HCT116 (cell line): Measurements from ENCODE around the gene ELF2. TPM values are rescaled to one million over a fixed set of nuclear protein-coding genes. Genes with fewer than 3 reads are reported as not detected.
"Not testable (repeated sequence)": the region's sequence is repeated elsewhere in the genome, so short reads cannot be mapped to it uniquely, and the experiment has no call there.

ENCODE experiments used
- ATAC-seq: fragments of 200-7000 bp; cut with Tn5 transposase; 2 replicates; pipeline ENCODE4 v1.9.1; 2020; ENCODE audit warnings: mild to moderate bottlenecking, moderate library complexity
- BruUV-seq: library from RNA; stranded (reverse); fragments of 400-500 nt; replicated peaks from 2 replicates; lab custom pipeline; 2021; lab: Mats Ljungman, UMichigan
- CTCF ChIA-PET: fragments of 300-600 bp; sonication (Branson Sonifier 250); formaldehyde crosslinking; loops from one replicate; lab custom pipeline; 2021; ENCODE audit warnings: antibody characterized with exemption; lab: Charles Lee
- POLR2A ChIA-PET: fragments of 300-600, 350-600 bp; sonication (Branson Sonifier 250); formaldehyde crosslinking; loops from one replicate; lab custom pipeline; 2021; ENCODE audit warnings: antibody characterized with exemption; lab: Charles Lee
- RAD21 ChIA-PET, 2 experiments: fragments of 300-600 bp; sonication (Branson Sonifier 250); formaldehyde crosslinking; loops; one replicate each; lab custom pipeline; 2023; ENCODE audit warnings: low total read pairs in 2 of 2; ENCODE audit not compliant: uncharacterized antibody in 2 of 2, unreplicated experiment in 2 of 2, low non-redundant PET in 1 of 2; lab: Charles Lee
- DNase-seq: peaks from one replicate; pipeline ENCODE4 v3.0.0-alpha.2; 2010; ENCODE audit warnings: low read depth, low spot score
- H2AFZ ChIP-seq: fragments of 200-600 bp; shearing (Covaris generic), sonication (generic); 2 replicates; pipeline ENCODE4 v1.6.1; 2017; ENCODE audit warnings: low read depth, mixed run types, mixed read lengths, antibody characterized with exemption, low read length; ENCODE audit not compliant: poor library complexity, severe bottlenecking
- H3K27ac ChIP-seq: 2 replicates; pipeline ENCODE4 v1.5.1; 2012; ENCODE audit warnings: low read depth, low read length
- H3K27me3 ChIP-seq: fragments of 200-600 bp; sonication (generic); 2 replicates; pipeline ENCODE4 v1.6.1; 2016; ENCODE audit warnings: mixed run types, low read length, mixed read lengths; ENCODE audit not compliant: insufficient read depth
- H3K36me3 ChIP-seq, 2 experiments: fragments of 200-500 bp in 1 of 2; fragments of 200-600 bp in 1 of 2; sonication (Bioruptor generic) in 1 of 2; sonication (generic) in 1 of 2; 2 replicates each; pipeline versions ENCODE4 v1.5.1 to v1.6.1; 2014 to 2016; ENCODE audit warnings: low read length in 2 of 2, inconsistent platforms in 1 of 2, mixed read lengths in 1 of 2, mixed run types in 1 of 2; ENCODE audit not compliant: insufficient read depth in 2 of 2, control insufficient read depth in 1 of 2
- H3K4me1 ChIP-seq, 2 experiments: fragments of 200-600 bp in 1 of 2; sonication (generic) in 1 of 2; 2 replicates each; pipeline versions ENCODE4 v1.5.1 to v1.6.1; 2012 to 2017; ENCODE audit warnings: low read length in 2 of 2, inconsistent platforms in 1 of 2, mild to moderate bottlenecking in 1 of 2, mixed read lengths in 1 of 2, mixed run types in 1 of 2, moderate library complexity in 1 of 2; ENCODE audit not compliant: insufficient read depth in 2 of 2, control insufficient read depth in 1 of 2
- H3K4me2 ChIP-seq: fragments of 200-600 bp; sonication (generic); 2 replicates; pipeline ENCODE4 v1.6.1; 2017; ENCODE audit warnings: mixed run types, low read length, mixed read lengths
- H3K4me3 ChIP-seq, 2 experiments: fragments of 200-600 bp in 1 of 2; sonication (generic) in 1 of 2; replicated peaks in 1 of 2; 2 replicates each; pipeline ENCODE4 v1.5.1; 2011 to 2016; ENCODE audit warnings: low read length in 2 of 2, control low read depth in 1 of 2, low read depth in 1 of 2, mild to moderate bottlenecking in 1 of 2, mixed read lengths in 1 of 2, mixed run types in 1 of 2
- H3K79me2 ChIP-seq: fragments of 200-600 bp; sonication (generic); 2 replicates; pipeline ENCODE4 v1.6.1; 2017; ENCODE audit warnings: mild to moderate bottlenecking, mixed run types, low read length, moderate library complexity, mixed read lengths; ENCODE audit not compliant: insufficient read depth
- H3K9ac ChIP-seq: fragments of 200-600 bp; sonication (generic); 2 replicates; pipeline ENCODE4 v1.6.1; 2016; ENCODE audit warnings: low read length, mixed read lengths
- H3K9me2 ChIP-seq: fragments of 200-600 bp; sonication (generic), shearing (Covaris generic); 2 replicates; pipeline ENCODE4 v1.6.1; 2017; ENCODE audit warnings: mixed run types, mild to moderate bottlenecking, moderate library complexity; ENCODE audit not compliant: insufficient read depth
- H3K9me3 ChIP-seq, 2 experiments: fragments of 200-500 bp in 1 of 2; fragments of 200-600 bp in 1 of 2; sonication (Bioruptor generic) in 1 of 2; sonication (generic) in 1 of 2; 2 replicates each; pipeline ENCODE4 v1.6.1; 2014 to 2017; ENCODE audit warnings: low read length in 2 of 2, mixed read lengths in 2 of 2, inconsistent platforms in 1 of 2, low read depth in 1 of 2, mild to moderate bottlenecking in 1 of 2, mixed run types in 1 of 2, moderate library complexity in 1 of 2; ENCODE audit not compliant: control insufficient read depth in 1 of 2, insufficient read depth in 1 of 2
- H4K20me1 ChIP-seq: fragments of 200-600 bp; sonication (generic), shearing (Covaris generic); 2 replicates; pipeline ENCODE4 v1.6.1; 2017; ENCODE audit warnings: mixed run types, mild to moderate bottlenecking, moderate library complexity; ENCODE audit not compliant: insufficient read depth
- CBX3 ChIP-seq: IDR thresholded peaks from 2 replicates; pipeline ENCODE4 v1.6.1; 2012; ENCODE audit warnings: low read depth
- EGR1 ChIP-seq: IDR thresholded peaks from 2 replicates; pipeline ENCODE4 v1.6.1; 2012; ENCODE audit warnings: low read depth
- ELF1 ChIP-seq: IDR thresholded peaks from 2 replicates; pipeline ENCODE4 v1.6.1; 2012; ENCODE audit warnings: low read depth, borderline replicate concordance
- EZH2 ChIP-seq: fragments of 200-600 bp; sonication (generic); IDR thresholded peaks from 2 replicates; pipeline ENCODE4 v1.6.1; 2017; ENCODE audit warnings: antibody characterized with exemption, mixed run types
- EZH2phosphoT487 ChIP-seq: fragments of 200-600 bp; IDR thresholded peaks from 2 replicates; pipeline ENCODE4 v1.6.1; 2018; ENCODE audit warnings: antibody characterized with exemption, borderline replicate concordance
- FOSL1 ChIP-seq: IDR thresholded peaks from 2 replicates; pipeline ENCODE4 v1.6.1; 2012; ENCODE audit warnings: low read depth
- JUND ChIP-seq: IDR thresholded peaks from 2 replicates; pipeline ENCODE4 v1.6.1; 2012
- POLR2A ChIP-seq: IDR thresholded peaks from 2 replicates; pipeline ENCODE4 v1.7.0; 2011; ENCODE audit warnings: borderline replicate concordance; ENCODE audit not compliant: insufficient read depth, insufficient read length; ENCODE audit errors: extremely low read depth
- POLR2AphosphoS5 ChIP-seq: IDR thresholded peaks from 2 replicates; pipeline ENCODE4 v1.6.1; 2011; ENCODE audit warnings: mild to moderate bottlenecking, low read depth, low read length, moderate library complexity
- RAD21 ChIP-seq: IDR thresholded peaks from 2 replicates; pipeline ENCODE4 v1.6.1; 2012; ENCODE audit warnings: low read depth, mild to moderate bottlenecking
- SP1 ChIP-seq: IDR thresholded peaks from 2 replicates; pipeline ENCODE4 v1.6.1; 2012; ENCODE audit warnings: low read depth
- SRF ChIP-seq: IDR thresholded peaks from 2 replicates; pipeline ENCODE4 v1.6.1; 2012; ENCODE audit warnings: low read depth
- TCF7L2 ChIP-seq: IDR thresholded peaks from 2 replicates; pipeline ENCODE4 v1.7.0; 2011; ENCODE audit warnings: borderline replicate concordance, inconsistent platforms; ENCODE audit not compliant: insufficient read depth, insufficient read length; ENCODE audit errors: extremely low read depth
- YY1 ChIP-seq: IDR thresholded peaks from 2 replicates; pipeline ENCODE4 v1.6.1; 2011; ENCODE audit warnings: low read length, low read depth, moderate library complexity, mild to moderate bottlenecking; ENCODE audit not compliant: insufficient replicate concordance; ENCODE audit errors: extremely low read depth
- ZFX ChIP-seq: fragments of 450-650 bp; IDR thresholded peaks from 2 replicates; pipeline ENCODE4 v1.6.1; 2017
- intact Hi-C: fragments of 100-400 bp; cut with micrococcal nuclease; formaldehyde crosslinking; loops from 2 replicates; pipeline ENCODE4 v1.10.0; 2022
- total RNA-seq: library from RNA; stranded (reverse); gene quantifications from one replicate; pipeline ENCODE4 v1.2.1, GENCODE V29; 2021; ENCODE audit not compliant: unreplicated experiment
- TF ChIP-seq, protein P1 (sequence below): IDR thresholded peaks from 2 replicates; pipeline ENCODE4 v1.6.1; 2012
- TF ChIP-seq, protein P2 (sequence below): IDR thresholded peaks from 2 replicates; pipeline ENCODE4 v1.6.1; 2011; ENCODE audit warnings: mild to moderate bottlenecking, low read length, moderate library complexity; ENCODE audit not compliant: insufficient replicate concordance; ENCODE audit errors: extremely low read depth
- TF ChIP-seq, protein P3 (sequence below): IDR thresholded peaks from 2 replicates; pipeline ENCODE4 v1.6.1; 2012; ENCODE audit warnings: low read depth

Gene ELF2
- total RNA-seq, 1 experiment from 2014 or later, result 28.2 TPM

- CTCF ChIA-PET, result no interaction called here
- Histone ChIP-seq H3K36me3 (peaks cover 14 to 40% of the 10 kb centered on the region in 2 experiments; a peak in 3 of 4 replicates), H3K79me2 (peaks cover 17% of the 10 kb centered on the region; the same call in 1 of the 2 replicates), H3K27ac (no peak overlapping the region), H3K4me1 (peaks cover 0 to under 1% of the 10 kb centered on the region in 2 experiments; a peak in 1 of 4 replicates), H3K9ac (no peak overlapping the region), H3K27me3 (no peaks in the 10 kb centered on the region), H3K4me2 (no peak overlapping the region), H3K9me3 (no peaks in the 10 kb centered on the region), H3K4me3 (no peak overlapping the region), H4K20me1 (peaks cover 5% of the 10 kb centered on the region; the same call in 1 of the 2 replicates), H2AFZ (no peak overlapping the region), H3K9me2 (no peaks in the 10 kb centered on the region)
- ATAC-seq, result no peak
- DNase-seq, result no peak
- POLR2A ChIA-PET, result no interaction called here
- TF ChIP-seq FOSL1 (no peak), JUND (no peak), RAD21 (no peak), EZH2 (no peak), SP1 (no peak), POLR2AphosphoS5 (no peak), CBX3 (no peak), YY1 (no peak), SRF (no peak), EGR1 (no peak), POLR2A (no peak), EZH2phosphoT487 (no peak), ELF1 (no peak), ZFX (no peak), TCF7L2 (no peak)
- TF ChIP-seq, protein P1, sequence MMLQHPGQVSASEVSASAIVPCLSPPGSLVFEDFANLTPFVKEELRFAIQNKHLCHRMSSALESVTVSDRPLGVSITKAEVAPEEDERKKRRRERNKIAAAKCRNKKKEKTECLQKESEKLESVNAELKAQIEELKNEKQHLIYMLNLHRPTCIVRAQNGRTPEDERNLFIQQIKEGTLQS, result no peak
- TF ChIP-seq, protein P2, sequence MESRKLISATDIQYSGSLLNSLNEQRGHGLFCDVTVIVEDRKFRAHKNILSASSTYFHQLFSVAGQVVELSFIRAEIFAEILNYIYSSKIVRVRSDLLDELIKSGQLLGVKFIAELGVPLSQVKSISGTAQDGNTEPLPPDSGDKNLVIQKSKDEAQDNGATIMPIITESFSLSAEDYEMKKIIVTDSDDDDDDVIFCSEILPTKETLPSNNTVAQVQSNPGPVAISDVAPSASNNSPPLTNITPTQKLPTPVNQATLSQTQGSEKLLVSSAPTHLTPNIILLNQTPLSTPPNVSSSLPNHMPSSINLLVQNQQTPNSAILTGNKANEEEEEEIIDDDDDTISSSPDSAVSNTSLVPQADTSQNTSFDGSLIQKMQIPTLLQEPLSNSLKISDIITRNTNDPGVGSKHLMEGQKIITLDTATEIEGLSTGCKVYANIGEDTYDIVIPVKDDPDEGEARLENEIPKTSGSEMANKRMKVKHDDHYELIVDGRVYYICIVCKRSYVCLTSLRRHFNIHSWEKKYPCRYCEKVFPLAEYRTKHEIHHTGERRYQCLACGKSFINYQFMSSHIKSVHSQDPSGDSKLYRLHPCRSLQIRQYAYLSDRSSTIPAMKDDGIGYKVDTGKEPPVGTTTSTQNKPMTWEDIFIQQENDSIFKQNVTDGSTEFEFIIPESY, result no peak
- TF ChIP-seq, protein P3, sequence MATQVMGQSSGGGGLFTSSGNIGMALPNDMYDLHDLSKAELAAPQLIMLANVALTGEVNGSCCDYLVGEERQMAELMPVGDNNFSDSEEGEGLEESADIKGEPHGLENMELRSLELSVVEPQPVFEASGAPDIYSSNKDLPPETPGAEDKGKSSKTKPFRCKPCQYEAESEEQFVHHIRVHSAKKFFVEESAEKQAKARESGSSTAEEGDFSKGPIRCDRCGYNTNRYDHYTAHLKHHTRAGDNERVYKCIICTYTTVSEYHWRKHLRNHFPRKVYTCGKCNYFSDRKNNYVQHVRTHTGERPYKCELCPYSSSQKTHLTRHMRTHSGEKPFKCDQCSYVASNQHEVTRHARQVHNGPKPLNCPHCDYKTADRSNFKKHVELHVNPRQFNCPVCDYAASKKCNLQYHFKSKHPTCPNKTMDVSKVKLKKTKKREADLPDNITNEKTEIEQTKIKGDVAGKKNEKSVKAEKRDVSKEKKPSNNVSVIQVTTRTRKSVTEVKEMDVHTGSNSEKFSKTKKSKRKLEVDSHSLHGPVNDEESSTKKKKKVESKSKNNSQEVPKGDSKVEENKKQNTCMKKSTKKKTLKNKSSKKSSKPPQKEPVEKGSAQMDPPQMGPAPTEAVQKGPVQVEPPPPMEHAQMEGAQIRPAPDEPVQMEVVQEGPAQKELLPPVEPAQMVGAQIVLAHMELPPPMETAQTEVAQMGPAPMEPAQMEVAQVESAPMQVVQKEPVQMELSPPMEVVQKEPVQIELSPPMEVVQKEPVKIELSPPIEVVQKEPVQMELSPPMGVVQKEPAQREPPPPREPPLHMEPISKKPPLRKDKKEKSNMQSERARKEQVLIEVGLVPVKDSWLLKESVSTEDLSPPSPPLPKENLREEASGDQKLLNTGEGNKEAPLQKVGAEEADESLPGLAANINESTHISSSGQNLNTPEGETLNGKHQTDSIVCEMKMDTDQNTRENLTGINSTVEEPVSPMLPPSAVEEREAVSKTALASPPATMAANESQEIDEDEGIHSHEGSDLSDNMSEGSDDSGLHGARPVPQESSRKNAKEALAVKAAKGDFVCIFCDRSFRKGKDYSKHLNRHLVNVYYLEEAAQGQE, result no peak
- RAD21 ChIA-PET, result no interaction called here
- no TSS peak for BruUV-seq
- intact Hi-C loops, result no loop called here
Measured at GRCh38 chr4:139060591-139060990, 116.4 kb downstream of the ELF2 start.

GRCh38 chr4:139059026-139059425 is 118.0 kb downstream of the ELF2 start:
- H3K27ac ChIP-seq, intact Hi-C loops, RAD21 ChIA-PET, H3K9me2 ChIP-seq, POLR2A ChIA-PET, H3K4me3 ChIP-seq, BruUV-seq, H3K9ac ChIP-seq, H3K4me2 ChIP-seq, H3K27me3 ChIP-seq, H4K20me1 ChIP-seq, H3K9me3 ChIP-seq, ATAC-seq, H2AFZ ChIP-seq, DNase-seq, CTCF ChIA-PET: not testable (repeated sequence)
- H3K4me1 ChIP-seq, result peaks cover 0 to 13% of the 10 kb centered on the region in 2 experiments; a peak in 2 of 4 replicates
- H3K36me3 ChIP-seq, result peaks cover 10 to 31% of the 10 kb centered on the region in 2 experiments; a peak in 2 of 4 replicates
- peaks cover 23% of the 10 kb centered on the region for H3K79me2 ChIP-seq
